H1 (cell line): ENCODE data around the gene NBPF4. TPM values are rescaled to one million over a fixed set of nuclear protein-coding genes. Genes with fewer than 3 reads are reported as not detected.

Source experiments
- CTCF ChIA-PET: fragments of 300-600 bp; sonication (Branson Sonifier 250); formaldehyde crosslinking; loops from one replicate; lab custom pipeline; 2021; ENCODE audit not compliant: partially characterized antibody; lab: Charles Lee
- POLR2A ChIA-PET: fragments of 300-600 bp; sonication (Branson Sonifier 250); formaldehyde crosslinking; loops from one replicate; lab custom pipeline; 2021; ENCODE audit warnings: inconsistent platforms; ENCODE audit not compliant: partially characterized antibody; lab: Charles Lee
- DNase-seq, 2 experiments: peaks; one replicate each; pipeline versions ENCODE4 v3.0.0 to v3.0.0-alpha.2; 2010 to 2022; ENCODE audit warnings: low spot score in 2 of 2, low read depth in 1 of 2, mixed read lengths in 1 of 2
- FAIRE-seq: peaks from 2 replicates; lab custom pipeline; 2011; peaks lifted over from hg19 to GRCh38; lab: Jason Lieb, UNC
- H2AFZ ChIP-seq: 2 replicates; pipeline ENCODE4 v1.8.1; 2012; ENCODE audit warnings: low read length, inconsistent platforms
- H2AK5ac ChIP-seq: 2 replicates; pipeline ENCODE4 v1.6.1; 2013; ENCODE audit warnings: low read depth, low read length
- H2BK120ac ChIP-seq: replicated peaks from 2 replicates; pipeline ENCODE3; 2013; ENCODE audit warnings: low read depth, low read length, inconsistent platforms
- H2BK12ac ChIP-seq: 2 replicates; pipeline ENCODE4 v1.6.1; 2013; ENCODE audit warnings: low read depth, low read length
- H2BK15ac ChIP-seq: 2 replicates; pipeline ENCODE4 v1.6.1; 2013; ENCODE audit warnings: low read length
- H2BK20ac ChIP-seq: 2 replicates; pipeline ENCODE4 v1.6.1; 2013; ENCODE audit warnings: low read length
- H2BK5ac ChIP-seq: 2 replicates; pipeline ENCODE4 v1.6.1; 2013; ENCODE audit warnings: low read depth, low read length
- H3K14ac ChIP-seq: 2 replicates; pipeline ENCODE4 v1.6.1; 2013; ENCODE audit warnings: inconsistent platforms; ENCODE audit not compliant: insufficient read length
- H3K18ac ChIP-seq: 2 replicates; pipeline ENCODE4 v1.6.1; 2013; ENCODE audit warnings: low read length; ENCODE audit errors: extremely low read depth
- H3K23ac ChIP-seq: 2 replicates; pipeline ENCODE4 v1.6.1; 2013; ENCODE audit warnings: inconsistent platforms; ENCODE audit not compliant: insufficient read length
- H3K23me2 ChIP-seq: 2 replicates; pipeline ENCODE4 v1.6.1; 2013; ENCODE audit warnings: low read depth, low read length
- H3K27ac ChIP-seq: 2 replicates; pipeline ENCODE4 v1.6.1; 2011; ENCODE audit warnings: low read depth, low read length, inconsistent platforms
- H3K27me3 ChIP-seq, 4 experiments: replicated peaks in 1 of 4; 1 replicate in 1 of 4; 2 replicates in 3 of 4; pipeline versions ENCODE4 v1.6.1 to v1.8.1; 2011 to 2013; ENCODE audit warnings: low read length in 3 of 4, mild to moderate bottlenecking in 3 of 4, inconsistent platforms in 2 of 4, mixed read lengths in 2 of 4, moderate library complexity in 1 of 4; ENCODE audit not compliant: control insufficient read depth in 3 of 4, insufficient read depth in 3 of 4; ENCODE audit errors: extremely low read depth in 1 of 4
- H3K36me3 ChIP-seq, 4 experiments: 2 replicates each; pipeline versions ENCODE4 v1.6.1 to v1.8.1; 2011 to 2013; ENCODE audit warnings: mild to moderate bottlenecking in 4 of 4, low read length in 3 of 4, moderate library complexity in 2 of 4, control low read depth in 1 of 4, inconsistent platforms in 1 of 4; ENCODE audit not compliant: insufficient read depth in 4 of 4, control insufficient read depth in 2 of 4
- H3K4ac ChIP-seq: replicated peaks from 2 replicates; pipeline ENCODE3; 2013; ENCODE audit warnings: low read length, low read depth, mixed read lengths, inconsistent platforms; ENCODE audit not compliant: insufficient read length
- H3K4me1 ChIP-seq, 4 experiments: replicated peaks in 1 of 4; 1 replicate in 1 of 4; 2 replicates in 3 of 4; pipeline versions ENCODE4 v1.6.1 to v1.8.1; 2011 to 2013; ENCODE audit warnings: low read length in 3 of 4, inconsistent platforms in 2 of 4, mixed read lengths in 1 of 4; ENCODE audit not compliant: insufficient read depth in 4 of 4, control insufficient read depth in 3 of 4
- H3K4me2 ChIP-seq, 2 experiments: 2 replicates each; pipeline versions ENCODE4 v1.6.1 to v1.8.1; 2011 to 2013; ENCODE audit warnings: low read depth in 2 of 2, low read length in 2 of 2, control low read depth in 1 of 2, inconsistent platforms in 1 of 2, mild to moderate bottlenecking in 1 of 2; ENCODE audit not compliant: insufficient read depth in 1 of 2
- H3K4me3 ChIP-seq, 4 experiments: fragments of 200-600, 300-600 bp in 1 of 4; sonication (generic), shearing (Covaris generic), sonication (Bioruptor Twin) in 1 of 4; 2 replicates each; pipeline versions ENCODE4 v1.5.1 to v1.8.1; 2011 to 2016; ENCODE audit warnings: low read length in 4 of 4, low read depth in 3 of 4, control low read depth in 2 of 4, inconsistent platforms in 2 of 4, mild to moderate bottlenecking in 2 of 4, mixed read lengths in 1 of 4, moderate library complexity in 1 of 4; ENCODE audit not compliant: insufficient read depth in 2 of 4; ENCODE audit errors: extremely low read depth in 1 of 4
- H3K56ac ChIP-seq: replicated peaks from 2 replicates; pipeline ENCODE3; 2013; ENCODE audit warnings: low read depth, mild to moderate bottlenecking, mixed read lengths, low read length, inconsistent platforms; ENCODE audit not compliant: insufficient read length
- H3K79me1 ChIP-seq: 2 replicates; pipeline ENCODE4 v1.6.1; 2013; ENCODE audit warnings: low read depth, low read length, control low read depth
- H3K79me2 ChIP-seq, 2 experiments: 2 replicates each; pipeline versions ENCODE4 v1.6.1 to v1.8.1; 2012 to 2013; ENCODE audit warnings: low read length in 2 of 2, mild to moderate bottlenecking in 2 of 2, inconsistent platforms in 1 of 2; ENCODE audit not compliant: insufficient read depth in 2 of 2, control insufficient read depth in 1 of 2
- H3K9ac ChIP-seq, 4 experiments: replicated peaks in 1 of 4; 1 replicate in 1 of 4; 2 replicates in 3 of 4; pipeline versions ENCODE4 v1.6.1 to v1.8.1; 2011 to 2013; ENCODE audit warnings: low read depth in 3 of 4, low read length in 3 of 4, control low read depth in 2 of 4, mild to moderate bottlenecking in 2 of 4, moderate library complexity in 2 of 4, inconsistent platforms in 1 of 4; ENCODE audit errors: extremely low read depth in 1 of 4
- H3K9me3 ChIP-seq, 2 experiments: 2 replicates each; pipeline versions ENCODE4 v1.6.1 to v1.8.1; 2012 to 2013; ENCODE audit warnings: mild to moderate bottlenecking in 2 of 2, moderate library complexity in 2 of 2, control low read depth in 1 of 2, inconsistent platforms in 1 of 2, low read depth in 1 of 2, low read length in 1 of 2, mixed read lengths in 1 of 2; ENCODE audit not compliant: insufficient read depth in 2 of 2
- H4K20me1 ChIP-seq, 2 experiments: replicated peaks in 1 of 2; 2 replicates each; pipeline versions ENCODE3 to v1.8.1; 2011 to 2013; ENCODE audit warnings: inconsistent platforms in 2 of 2, low read length in 2 of 2, mild to moderate bottlenecking in 1 of 2; ENCODE audit not compliant: insufficient read depth in 2 of 2, control insufficient read depth in 1 of 2
- H4K5ac ChIP-seq: 2 replicates; pipeline ENCODE4 v1.6.1; 2013; ENCODE audit warnings: low read length, low read depth, mixed read lengths, inconsistent platforms; ENCODE audit not compliant: insufficient read length
- H4K8ac ChIP-seq: 2 replicates; pipeline ENCODE4 v1.8.0; 2013; ENCODE audit warnings: mild to moderate bottlenecking, moderate library complexity, low read length, inconsistent platforms; ENCODE audit not compliant: insufficient read depth; ENCODE audit errors: extremely low read depth
- H4K91ac ChIP-seq: replicated peaks from 2 replicates; pipeline ENCODE3; 2013; ENCODE audit warnings: low read length, mixed read lengths, inconsistent platforms; ENCODE audit not compliant: insufficient read length
- BRCA1 ChIP-seq: IDR thresholded peaks from 2 replicates; pipeline ENCODE4 v1.6.1; 2012; ENCODE audit warnings: low read depth, low read length, improper control_type of control experiment
- CREB1 ChIP-seq: IDR thresholded peaks from 2 replicates; pipeline ENCODE4 v1.6.1; 2012; ENCODE audit warnings: inconsistent platforms
- EGR1 ChIP-seq: IDR thresholded peaks from 2 replicates; pipeline ENCODE4 v1.6.1; 2011; ENCODE audit warnings: low read depth, low read length, borderline replicate concordance
- HDAC6 ChIP-seq: IDR thresholded peaks from one replicate; pipeline ENCODE4 v1.7.1; 2012; ENCODE audit warnings: low read depth, mild to moderate bottlenecking, inconsistent platforms, low read length, moderate library complexity
- JUN ChIP-seq: IDR thresholded peaks from 2 replicates; pipeline ENCODE4 v1.6.1; 2011; ENCODE audit warnings: low read depth, mild to moderate bottlenecking, improper control_type of control experiment, low read length
- JUND ChIP-seq: IDR thresholded peaks from 2 replicates; pipeline ENCODE4 v1.6.1; 2011; ENCODE audit warnings: mild to moderate bottlenecking, improper control_type of control experiment, low read length
- KDM1A ChIP-seq: fragments of 200-600, 300-600 bp; sonication (generic); IDR thresholded peaks from 2 replicates; pipeline ENCODE4 v1.7.1; 2016; ENCODE audit warnings: mild to moderate bottlenecking, low read length, borderline replicate concordance
- KDM4A ChIP-seq: IDR thresholded peaks from one replicate; pipeline ENCODE4 v1.7.1; 2012; ENCODE audit warnings: low read depth, mild to moderate bottlenecking, moderate library complexity, low read length, inconsistent platforms; ENCODE audit not compliant: severe bottlenecking
- NANOG ChIP-seq: IDR thresholded peaks from 2 replicates; pipeline ENCODE4 v1.6.1; 2011; ENCODE audit warnings: low read length, low read depth, mild to moderate bottlenecking, inconsistent platforms; ENCODE audit not compliant: insufficient read depth, poor library complexity, severe bottlenecking
- SIRT6 ChIP-seq: IDR thresholded peaks from one replicate; pipeline ENCODE4 v1.7.1; 2012; ENCODE audit warnings: low read length, inconsistent platforms
- SP1 ChIP-seq: IDR thresholded peaks from 2 replicates; pipeline ENCODE4 v1.6.1; 2011; ENCODE audit warnings: low read depth, low read length
- SRF ChIP-seq: IDR thresholded peaks from 2 replicates; pipeline ENCODE4 v1.6.1; 2011; ENCODE audit warnings: mild to moderate bottlenecking, low read depth, low read length, moderate library complexity
- YY1 ChIP-seq: IDR thresholded peaks from 2 replicates; pipeline ENCODE4 v1.6.1; 2011; ENCODE audit warnings: low read depth, mild to moderate bottlenecking, low read length
- WGBS, 2 experiments: shearing (Covaris generic) in 1 of 2; methylation state at CpG; one replicate each; pipeline versions ENCODE4 v1.1.6 to v1.1.7; 2013 to 2015; ENCODE audit warnings: low lambda C conversion rate in 2 of 2, mixed read lengths in 2 of 2, inconsistent platforms in 1 of 2, low coverage in 1 of 2, missing lambda C conversion rate in 1 of 2; ENCODE audit not compliant: insufficient replicate concordance in 2 of 2, insufficient coverage in 1 of 2, insufficient read length in 1 of 2; ENCODE audit errors: extremely low coverage in 1 of 2, missing lambda C conversion rate in 1 of 2; 5-methylcytosine and 5-hydroxymethylcytosine counted together
- polyA plus RNA-seq, 7 experiments: library from polyadenylated mRNA; depleted of rRNA in 3 of 7; stranded (reverse) in 5 of 7; unstranded in 2 of 7; fragments of >200 nt in 5 of 7; fragments of 200-250 nt in 2 of 7; gene quantifications; 1 replicate in 5 of 7; 2 replicates in 1 of 7; 4 replicates in 1 of 7; pipeline versions ENCODE4 v1.2.1 to v1.2.3, GENCODE V29; 2011 to 2013; ENCODE audit warnings: missing spikeins in 2 of 7, mixed read lengths in 2 of 7
- total RNA-seq: library from RNA; stranded (reverse); fragmentation: NEBNext Ultra II Directional; extraction: Animal tissue kit (Norgen Biotek cat#: 25700); gene quantifications from 2 replicates; pipeline ENCODE4 v1.2.1, GENCODE V29; 2021
- TF ChIP-seq, protein P1 (sequence below): IDR thresholded peaks from 2 replicates; pipeline ENCODE4 v1.6.1; 2011; ENCODE audit warnings: low read depth, mild to moderate bottlenecking, low read length; ENCODE audit not compliant: insufficient read depth

The NBPF4 gene
- total and polyA plus RNA-seq, 2 of the 8 experiments (the other 6 are each of a cell fraction or from before 2014, with no cell fraction given) = not detected

DNA sequence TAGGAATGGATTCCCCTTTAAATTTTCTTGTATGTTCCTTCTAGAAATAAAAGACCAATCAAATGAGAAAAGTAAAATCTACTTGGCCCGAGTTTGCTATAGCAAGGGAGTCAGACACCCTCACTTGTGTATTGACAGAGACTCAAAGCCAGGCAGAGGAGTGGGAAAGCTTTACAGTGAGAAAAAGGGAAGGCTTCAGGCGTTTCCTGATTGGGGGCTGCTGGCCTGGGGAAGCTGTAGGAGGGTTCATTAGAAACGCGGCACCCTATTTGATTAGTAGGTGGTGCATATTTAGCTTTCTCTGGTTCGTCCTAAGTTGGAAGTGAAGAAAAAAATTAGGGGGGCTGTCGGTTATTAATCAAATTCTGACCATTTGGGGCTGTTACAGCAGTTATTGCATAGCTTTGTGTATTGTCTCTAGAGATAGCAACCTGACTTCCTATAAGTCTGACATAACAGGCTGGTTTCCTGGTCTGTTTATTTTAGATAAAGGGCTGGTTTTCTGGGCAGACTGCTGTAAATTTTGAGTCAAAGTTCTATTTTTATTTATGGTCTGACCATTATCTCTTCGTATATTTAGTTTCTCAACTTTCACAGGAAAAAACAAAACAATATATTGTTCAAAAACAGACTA lies 53.8 kb downstream of the NBPF4 start:
- Histone ChIP-seq H3K4me1 (no peaks in the 10 kb centered on the region), H3K4me3 (no peak overlapping the region), H3K79me1 (peaks cover 5% of the 10 kb centered on the region), H3K36me3 (peaks cover 0 to 9% (median 2%) of the 10 kb centered on the region in 4 experiments; a peak in 4 of 8 replicates), H3K79me2 (peaks cover 4 to 74% of the 10 kb centered on the region in 2 experiments; a peak in 3 of 4 replicates), H4K5ac (no peak overlapping the region), H2BK12ac (no peak overlapping the region), H3K9ac (no peak overlapping the region), H2AK5ac (no peak overlapping the region), H2BK120ac (no peak overlapping the region), H4K20me1 (peaks cover 0 to 2% of the 10 kb centered on the region in 2 experiments), H3K56ac (no peak overlapping the region), H3K27me3 (no peaks in the 10 kb centered on the region), H3K4ac (no peak overlapping the region), H3K27ac (no peak overlapping the region), H3K23me2 (no peaks in the 10 kb centered on the region; the same call in 1 of the 2 replicates), H2BK15ac (no peak overlapping the region), H2BK5ac (no peak overlapping the region), H3K23ac (no peak overlapping the region), H3K9me3 (no peaks in the 10 kb centered on the region), H3K18ac (no peak overlapping the region), H2AFZ (no peak overlapping the region), H4K91ac (no peak overlapping the region), H3K14ac (no peak overlapping the region), H3K4me2 (no peak overlapping the region), H2BK20ac (no peak overlapping the region), H4K8ac (no peak overlapping the region)
- no peak for DNase-seq
- CTCF ChIA-PET = interaction anchor here (0.6 to 1.3 kb wide), 4 partner anchors 10 to 997 kb away, joined by 3 to 4 read pairs (median 3); partner anchors contain the start of gene SLC25A24
- 82% methylated on average over 7 of the region's 7 CpGs; no CpG with 5 or more reads in 1 of the 2 experiments for WGBS, 2 experiments
- POLR2A ChIA-PET = interaction anchor here (1.3 kb wide), 1 partner anchor 9 kb away, joined by 3 read pairs; no protein-coding TSS in a partner anchor
- no peak for FAIRE-seq
- TF ChIP-seq, protein P1, sequence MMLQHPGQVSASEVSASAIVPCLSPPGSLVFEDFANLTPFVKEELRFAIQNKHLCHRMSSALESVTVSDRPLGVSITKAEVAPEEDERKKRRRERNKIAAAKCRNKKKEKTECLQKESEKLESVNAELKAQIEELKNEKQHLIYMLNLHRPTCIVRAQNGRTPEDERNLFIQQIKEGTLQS = no peak
- TF ChIP-seq YY1 (no peak), JUN (no peak), NANOG (no peak), JUND (no peak), KDM1A (no peak), SP1 (no peak), KDM4A (no peak), CREB1 (no peak), SIRT6 (no peak), HDAC6 (no peak), BRCA1 (no peak), EGR1 (no peak), SRF (no peak)
